HG03378 (cell line): ENCODE results near the gene TMEM30A.
A peak's percentile ranks its signal among the peaks of the same experiment; 100 is the strongest.

Experiments
- ATAC-seq: cut with Tn5 transposase; IDR thresholded peaks from one replicate; pipeline ENCODE4 v1.9.1; 2021; ENCODE audit warnings: mild to moderate bottlenecking, moderate library complexity; ENCODE audit not compliant: unreplicated experiment

The TMEM30A gene

DNA sequence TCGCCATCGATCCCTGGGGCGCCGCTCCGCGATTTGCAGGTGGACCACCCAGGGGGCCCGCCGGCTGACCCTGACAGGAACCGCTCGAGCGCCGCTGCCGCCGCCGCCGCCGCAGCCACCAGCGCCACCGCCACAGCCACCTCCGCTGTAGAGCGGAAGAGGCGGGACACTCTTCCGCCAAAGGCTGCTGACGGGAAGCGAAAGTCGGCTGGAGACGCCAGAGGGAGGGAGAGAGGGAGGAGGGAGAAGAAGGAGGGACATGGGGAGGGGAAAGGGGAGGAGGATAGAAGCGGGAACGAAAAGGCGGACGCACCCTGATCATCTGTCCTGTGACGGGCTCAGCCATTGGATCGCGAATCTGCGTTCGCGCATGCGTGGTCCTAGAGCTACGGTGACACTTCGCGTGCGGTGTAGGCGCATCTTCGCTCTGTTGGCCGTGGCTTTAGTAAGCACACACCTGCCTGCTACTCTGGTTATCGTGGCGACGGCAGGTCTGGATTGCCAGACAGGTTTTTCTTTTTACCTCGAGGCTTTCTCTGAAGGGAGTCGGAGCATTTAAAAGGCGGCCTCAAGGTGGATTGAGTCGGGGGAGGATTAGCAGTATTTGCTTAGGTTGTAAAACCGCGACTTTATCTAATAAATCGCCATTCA is at the start of gene TMEM30A:
Gene TMEM30A, minus strand, starts transcription at position 161 of the 651 bp plus-strand sequence. Its CDS starts 154 bp downstream, at position 7.
- peak; percentile 86 for ATAC-seq

DNA sequence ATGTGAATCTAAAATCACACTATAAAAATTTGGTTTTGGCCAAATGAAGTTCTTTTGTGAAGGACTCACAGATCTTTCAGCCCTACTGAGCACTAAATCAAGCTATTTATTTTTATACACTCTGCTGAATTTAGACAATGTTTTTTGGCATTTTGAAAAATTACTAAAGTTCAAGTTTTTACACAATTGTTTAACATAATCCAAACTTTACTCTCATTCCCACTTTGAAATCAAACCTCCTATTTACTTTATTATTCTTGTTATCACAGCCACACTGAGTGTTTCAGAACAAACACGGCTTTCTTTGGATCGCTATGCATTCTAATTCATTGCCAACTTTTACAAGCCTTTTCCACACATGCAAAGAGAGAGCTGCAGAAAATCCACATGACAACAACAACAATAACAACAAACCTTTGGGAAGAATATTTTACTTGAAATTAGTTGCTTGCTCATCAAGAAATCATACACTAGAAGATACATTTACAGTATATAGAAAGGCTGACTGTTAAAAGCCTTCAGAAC is 49.1 kb upstream of the TMEM30A start:
- no peak for ATAC-seq

DNA sequence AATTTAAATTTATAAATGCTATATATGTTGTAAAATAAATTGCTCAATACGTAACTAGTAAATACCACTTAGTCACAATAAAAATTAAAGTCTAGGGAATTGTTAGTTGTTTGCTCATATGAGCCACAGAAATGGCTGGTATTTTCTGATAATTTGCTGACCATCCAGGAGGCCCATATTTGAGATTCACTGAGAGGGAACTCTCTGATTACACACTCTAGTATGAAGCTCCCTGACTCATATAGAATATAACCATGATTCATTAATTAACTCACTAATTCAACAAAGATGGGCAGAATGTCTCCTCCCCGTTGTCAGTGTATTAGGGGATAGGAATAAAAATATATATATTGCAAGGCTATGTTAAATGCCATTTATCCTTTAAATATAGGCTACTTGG is 46.6 kb upstream of the TMEM30A start:
- no peak for ATAC-seq

DNA sequence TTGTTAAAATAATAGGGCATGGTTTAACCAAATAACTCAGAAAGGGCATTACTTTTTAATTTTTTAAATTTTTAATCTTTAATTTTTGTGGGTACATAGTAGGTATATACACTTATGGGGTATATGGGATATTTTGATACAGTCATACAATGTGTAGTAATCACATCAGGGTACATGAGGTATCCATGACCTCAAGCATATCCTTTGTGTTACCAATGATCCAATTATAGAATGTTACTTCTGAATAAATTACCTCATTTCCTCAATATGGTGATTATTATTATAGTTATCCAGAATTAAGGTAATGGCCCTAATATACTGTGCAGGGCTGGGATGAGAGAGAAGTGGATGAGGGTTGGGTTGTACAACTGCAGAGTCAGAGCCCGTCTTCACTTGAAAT is 45.1 kb upstream of the TMEM30A start:
- ATAC-seq: no peak

DNA sequence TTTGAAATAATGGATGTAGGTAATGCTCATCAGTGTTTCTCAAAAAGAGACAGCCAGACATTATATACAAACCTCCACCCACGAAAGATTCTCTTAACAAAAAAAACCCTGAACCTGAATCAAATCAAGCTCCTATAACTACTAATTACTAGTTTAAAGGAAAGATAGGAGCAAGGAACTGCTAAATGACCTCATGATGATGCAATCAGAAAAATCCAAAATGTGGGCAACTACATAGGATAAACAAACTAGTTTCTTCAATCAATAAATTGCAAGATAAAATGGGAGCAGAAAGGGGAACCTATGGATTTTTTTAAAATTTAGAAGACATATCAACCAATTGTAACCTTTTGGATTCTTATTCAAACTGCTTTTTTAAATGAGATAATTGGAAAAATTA is 43.2 kb upstream of the TMEM30A start:
- no peak for ATAC-seq

DNA sequence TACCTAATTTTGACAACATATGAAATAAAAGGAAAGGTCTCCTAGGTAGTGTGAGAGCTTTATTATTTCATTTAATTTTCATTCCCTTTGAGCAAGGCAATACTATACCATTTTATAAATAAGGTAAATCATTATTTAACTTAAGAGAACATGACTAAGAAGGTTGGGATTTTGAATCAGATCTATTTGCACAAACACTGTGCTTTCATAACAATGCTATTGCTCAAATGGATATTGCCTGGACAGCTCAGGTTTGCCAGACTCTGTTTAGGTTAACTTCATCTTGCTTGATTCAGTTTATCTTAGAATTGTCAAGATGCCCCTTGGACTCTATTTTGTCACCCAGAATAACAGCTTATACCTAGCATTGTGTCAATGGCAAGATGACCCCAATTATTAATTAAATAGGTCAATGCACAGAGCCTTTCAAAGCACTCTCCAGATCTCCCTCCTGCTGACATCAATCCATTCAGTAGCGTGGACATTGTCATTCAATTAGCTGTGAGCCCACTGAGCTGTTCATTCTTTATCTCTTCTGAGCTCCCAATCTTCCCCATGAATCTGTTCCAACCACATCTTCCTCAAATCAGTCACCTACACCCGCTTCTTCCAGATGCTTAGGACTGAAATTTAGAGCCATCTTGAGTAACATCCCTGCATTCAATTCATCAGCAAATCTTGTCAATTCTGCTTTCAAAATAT is 42.1 kb upstream of the TMEM30A start:
- ATAC-seq: no peak

DNA sequence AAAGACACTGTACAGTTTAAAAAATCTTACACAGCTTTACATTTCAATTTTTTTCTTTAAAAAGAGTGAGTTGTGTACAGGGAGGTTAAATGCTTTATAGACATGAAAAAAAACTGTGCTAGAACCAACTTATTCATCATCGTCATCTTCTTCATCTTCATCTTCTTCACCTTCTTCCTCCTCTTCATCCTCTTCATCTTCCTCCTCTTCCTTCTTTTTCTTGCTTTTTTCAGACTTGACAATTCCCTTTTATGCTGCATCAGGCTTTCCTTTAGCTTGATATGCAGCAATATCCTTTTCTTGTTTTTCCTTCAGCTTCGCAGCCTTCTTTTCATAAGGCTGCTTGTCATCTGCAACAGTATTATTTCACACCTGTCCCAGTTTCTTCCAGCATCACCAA is 34.3 kb upstream of the TMEM30A start:
- ATAC-seq: no peak

DNA sequence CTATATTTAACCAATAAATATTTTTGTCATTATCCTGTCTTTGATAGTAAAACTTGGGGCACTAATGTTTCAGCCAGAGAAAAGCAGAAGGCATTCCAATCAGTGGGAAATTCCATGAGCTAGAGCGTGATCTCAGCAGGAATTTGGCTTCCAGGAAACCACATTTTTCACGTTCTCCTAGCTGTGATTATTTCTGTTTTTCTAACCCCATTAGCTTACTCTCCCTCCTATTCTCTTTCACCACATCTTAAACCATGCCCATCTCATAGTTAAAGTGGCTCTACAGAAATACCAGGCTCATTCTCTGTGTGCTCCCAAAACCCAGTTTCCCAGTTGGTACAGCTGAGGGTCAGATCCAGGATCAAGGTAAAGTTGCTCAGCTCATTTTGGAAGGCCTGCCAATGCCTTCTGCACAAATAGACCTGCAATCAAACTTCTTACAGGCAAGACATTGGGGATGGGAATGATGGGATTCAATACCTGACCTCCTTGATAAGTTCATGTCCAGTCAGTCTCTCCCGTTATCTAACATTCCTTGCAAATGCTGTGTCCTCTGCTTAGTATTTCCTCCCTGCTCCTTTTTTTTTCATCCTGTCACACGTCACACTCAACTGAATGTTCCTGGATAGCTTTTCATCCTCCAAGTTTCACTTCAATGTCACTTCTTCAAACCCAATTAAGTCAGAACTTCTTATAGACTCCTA is 33.1 kb upstream of the TMEM30A start:
- ATAC-seq: no peak

DNA sequence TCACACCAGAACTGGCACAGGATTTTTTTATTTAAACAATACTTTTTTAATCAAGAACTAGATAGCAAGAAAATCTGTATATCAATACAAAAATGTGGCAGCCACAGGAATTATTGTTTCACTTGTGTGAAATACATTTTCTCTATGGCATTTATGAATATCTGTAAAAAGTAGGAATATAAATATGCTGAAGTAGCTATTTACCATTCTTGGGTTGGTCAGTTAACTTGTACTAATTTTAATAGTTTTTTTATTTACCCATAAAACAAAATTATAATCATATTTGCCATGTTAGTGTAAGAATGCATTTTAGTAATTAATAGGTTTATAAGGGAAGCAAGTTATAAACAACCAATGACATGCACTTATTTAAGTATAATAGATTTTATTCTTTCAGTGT is 31.4 kb upstream of the TMEM30A start:
- ATAC-seq: no peak

DNA sequence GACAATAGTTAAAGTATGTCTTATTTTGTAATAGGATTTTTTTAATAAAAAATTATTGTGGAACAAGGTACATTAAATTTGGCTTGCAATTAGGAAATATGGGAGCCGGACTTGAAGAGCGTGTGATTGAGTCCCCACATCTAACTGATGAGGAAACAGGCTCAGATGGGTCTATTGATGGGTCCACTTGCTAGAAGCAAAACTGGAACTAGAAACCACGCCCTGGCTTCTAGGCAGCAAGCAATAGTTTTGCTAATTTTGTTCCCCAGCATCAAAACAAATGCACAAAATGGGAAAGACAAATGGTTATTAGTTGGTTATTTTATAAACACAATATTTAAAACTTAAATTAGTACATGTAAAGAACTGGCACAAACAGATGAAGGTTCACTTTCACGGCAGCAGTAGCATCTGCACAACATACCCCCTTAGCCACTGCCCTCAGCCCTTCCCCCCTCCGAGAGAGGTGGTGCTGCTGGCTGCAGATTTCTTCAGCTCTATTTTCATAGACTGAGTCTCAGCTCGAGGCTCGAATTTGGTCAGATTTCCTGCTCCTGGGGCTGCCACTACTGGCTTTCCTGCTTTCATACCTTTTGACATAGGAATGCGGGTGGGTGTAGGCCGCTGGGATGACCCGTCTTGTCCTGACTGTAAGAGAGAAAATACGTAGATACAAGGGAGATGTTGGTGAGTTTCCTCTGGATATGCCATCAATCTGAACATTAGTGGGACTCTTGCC is 23.8 kb upstream of the TMEM30A start:
- no peak for ATAC-seq

DNA sequence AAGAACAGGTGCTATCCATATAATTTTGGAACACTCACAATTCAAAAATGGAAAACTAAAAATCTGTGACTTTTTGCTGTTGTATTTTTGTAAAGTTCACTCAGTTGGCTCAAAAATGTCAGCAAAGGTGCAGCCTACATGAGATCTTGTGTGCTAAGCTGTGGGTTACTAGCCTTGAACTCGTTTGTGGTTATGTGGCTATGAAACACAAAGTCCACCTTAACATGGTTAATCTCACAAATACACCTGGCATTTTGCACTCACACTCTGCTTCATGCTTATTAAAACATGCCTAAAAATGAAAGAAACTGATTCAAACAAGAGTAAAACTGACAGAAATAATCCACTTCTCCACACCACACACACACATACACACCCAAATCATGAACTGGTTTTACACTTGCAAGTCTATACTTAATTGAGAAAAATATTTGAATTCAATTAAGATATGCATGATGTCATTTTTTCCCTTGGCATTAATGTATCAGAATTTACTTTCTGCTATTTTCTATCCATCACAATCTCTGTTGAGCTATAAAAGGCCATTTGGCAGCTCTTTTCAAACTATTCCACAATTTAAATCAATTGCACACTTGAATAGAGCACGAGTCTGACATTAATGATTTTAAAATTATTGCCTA is 22.9 kb upstream of the TMEM30A start:
- ATAC-seq: no peak

DNA sequence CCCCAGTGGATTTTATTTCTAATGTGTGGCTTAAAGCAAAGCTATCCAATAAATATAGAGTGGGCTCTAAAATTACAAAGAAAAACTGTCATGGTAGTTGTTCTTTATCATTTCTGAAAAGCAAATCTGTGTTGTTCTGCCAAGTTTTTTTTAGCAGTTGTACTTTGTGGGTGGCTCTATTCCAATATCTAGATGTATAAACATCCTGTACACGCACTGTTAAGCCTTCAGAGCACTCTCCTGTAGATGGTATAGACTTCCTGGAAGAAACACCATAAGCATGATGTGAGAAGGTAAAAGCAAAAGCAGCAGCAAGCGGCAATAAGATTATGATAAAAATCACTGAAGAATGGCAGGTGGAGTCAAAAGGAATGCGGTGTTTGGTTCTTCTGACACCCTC is 21.5 kb upstream of the TMEM30A start:
- ATAC-seq: no peak

DNA sequence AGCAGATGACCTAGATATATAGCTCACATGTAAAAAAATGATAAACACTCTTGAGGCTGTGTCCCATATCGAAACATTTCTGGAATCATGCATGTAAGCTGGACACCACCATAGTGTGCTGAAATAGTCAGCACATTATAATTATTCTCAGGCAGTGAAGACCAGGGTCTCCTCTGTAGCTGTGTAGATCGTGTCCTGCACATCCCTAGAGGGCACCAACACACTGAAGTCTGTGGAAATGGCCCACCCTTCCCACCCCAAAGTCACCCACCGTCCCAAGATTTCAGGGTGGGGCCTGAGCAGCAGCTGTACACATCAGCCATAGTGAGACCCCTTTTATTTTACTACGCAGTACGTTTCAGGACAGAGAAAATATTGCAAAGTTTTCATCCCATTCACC is 21.0 kb upstream of the TMEM30A start:
- no peak for ATAC-seq

DNA sequence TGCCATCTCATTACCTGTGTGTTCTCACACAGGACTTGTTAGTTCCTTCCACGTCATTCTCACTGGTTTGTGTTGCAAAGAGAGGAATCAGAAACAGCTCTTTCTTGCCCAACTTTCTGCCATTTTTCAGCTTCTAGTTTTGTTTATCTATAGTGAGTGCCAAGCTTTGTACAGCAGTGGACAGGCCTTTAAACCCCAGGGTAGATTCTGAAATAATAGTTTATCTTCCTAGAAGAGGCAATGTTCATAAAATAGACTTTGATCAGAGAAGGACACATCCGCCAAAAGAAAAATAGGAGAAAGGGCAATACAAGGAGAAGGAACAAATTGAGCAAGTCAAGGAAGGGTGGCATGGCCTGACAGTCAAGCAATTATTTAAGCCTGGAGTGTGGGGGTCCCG is 17.7 kb upstream of the TMEM30A start:
- no peak for ATAC-seq

DNA sequence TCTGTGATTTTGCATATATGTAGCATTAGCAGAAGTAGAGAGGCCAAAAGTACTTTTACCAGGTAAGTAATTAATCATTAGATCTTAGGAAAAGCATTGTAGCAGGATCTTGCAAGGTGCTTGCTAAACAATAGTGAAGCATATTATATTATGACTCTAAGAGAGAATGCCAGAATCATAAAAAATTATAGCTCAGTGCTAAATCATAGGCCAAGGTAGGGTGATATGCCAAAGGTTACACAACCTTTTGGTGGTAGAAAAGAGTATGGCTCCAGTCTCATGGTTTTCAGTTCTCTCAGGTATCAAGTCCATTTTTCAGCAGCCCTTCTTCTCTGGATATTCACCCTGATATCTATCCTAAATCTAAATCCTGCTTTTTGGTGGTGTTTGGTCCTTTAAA is 16.9 kb upstream of the TMEM30A start:
- no peak for ATAC-seq

DNA sequence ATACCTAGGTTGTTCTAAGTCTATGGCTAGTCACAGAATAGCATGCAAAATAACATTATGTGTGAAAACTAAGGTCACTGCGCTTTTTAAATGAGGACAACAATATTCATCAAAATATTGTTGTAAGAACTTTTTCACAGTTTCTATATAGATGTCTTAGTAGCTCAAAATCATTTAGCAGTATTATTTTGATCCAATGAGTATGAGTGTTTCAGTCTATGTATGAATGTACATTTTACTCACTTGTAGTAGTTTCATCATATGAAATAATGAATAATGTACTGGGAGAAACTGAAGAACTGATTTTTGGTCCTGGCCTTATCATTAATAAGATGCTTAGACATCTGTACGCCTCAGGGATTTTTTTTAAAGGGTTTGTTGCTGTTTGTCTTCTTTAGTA is 16.5 kb upstream of the TMEM30A start:
- no peak for ATAC-seq

DNA sequence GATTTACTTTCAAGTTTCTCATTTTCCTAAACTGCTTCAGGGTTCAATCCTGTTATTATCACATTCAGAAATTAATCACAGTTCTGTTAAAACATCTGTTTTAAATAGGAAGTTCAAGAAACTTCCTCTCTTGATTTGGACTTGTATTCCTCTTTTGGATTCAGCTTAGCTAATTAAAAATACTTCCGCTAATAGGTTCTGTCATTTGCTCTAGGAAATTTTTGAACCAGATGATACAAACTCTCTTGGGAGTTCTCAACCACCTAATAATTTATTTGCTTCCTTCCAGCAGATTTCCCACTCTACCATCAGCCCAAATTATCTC is 15.9 kb upstream of the TMEM30A start:
- ATAC-seq: no peak

DNA sequence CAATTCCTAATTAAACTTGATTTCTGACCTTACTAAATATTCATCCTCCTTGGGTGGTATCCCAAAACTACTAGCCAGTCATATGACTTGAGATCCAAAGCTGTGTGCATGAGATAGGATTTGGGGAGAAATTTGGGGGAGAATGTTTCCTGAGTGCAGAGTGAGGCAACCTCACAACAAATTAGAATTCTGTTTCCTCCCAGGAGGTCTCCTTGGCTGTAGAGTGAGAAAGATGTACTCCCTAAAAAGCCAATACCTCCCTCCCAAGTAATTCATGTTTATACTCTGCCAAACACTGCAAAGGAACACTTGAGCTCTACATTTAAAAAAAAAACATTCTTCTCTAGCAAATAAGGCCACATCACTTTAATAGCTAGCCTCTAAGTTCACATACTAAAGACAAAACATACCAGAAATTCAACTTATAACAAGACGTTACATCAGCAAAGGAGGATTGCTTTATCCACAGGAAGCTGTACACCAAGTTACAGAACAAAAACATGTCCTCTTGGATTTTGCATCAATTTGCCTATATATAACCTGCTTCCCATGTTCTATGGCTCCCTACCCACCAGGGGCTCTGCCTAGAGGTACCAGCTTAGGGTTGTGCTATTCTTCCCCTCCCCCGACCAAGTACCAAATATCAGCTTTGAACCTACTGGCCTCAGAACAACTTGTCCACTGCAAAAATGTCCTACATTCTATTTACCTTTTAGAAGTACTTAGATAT is 15.4 kb upstream of the TMEM30A start:
- no peak for ATAC-seq

DNA sequence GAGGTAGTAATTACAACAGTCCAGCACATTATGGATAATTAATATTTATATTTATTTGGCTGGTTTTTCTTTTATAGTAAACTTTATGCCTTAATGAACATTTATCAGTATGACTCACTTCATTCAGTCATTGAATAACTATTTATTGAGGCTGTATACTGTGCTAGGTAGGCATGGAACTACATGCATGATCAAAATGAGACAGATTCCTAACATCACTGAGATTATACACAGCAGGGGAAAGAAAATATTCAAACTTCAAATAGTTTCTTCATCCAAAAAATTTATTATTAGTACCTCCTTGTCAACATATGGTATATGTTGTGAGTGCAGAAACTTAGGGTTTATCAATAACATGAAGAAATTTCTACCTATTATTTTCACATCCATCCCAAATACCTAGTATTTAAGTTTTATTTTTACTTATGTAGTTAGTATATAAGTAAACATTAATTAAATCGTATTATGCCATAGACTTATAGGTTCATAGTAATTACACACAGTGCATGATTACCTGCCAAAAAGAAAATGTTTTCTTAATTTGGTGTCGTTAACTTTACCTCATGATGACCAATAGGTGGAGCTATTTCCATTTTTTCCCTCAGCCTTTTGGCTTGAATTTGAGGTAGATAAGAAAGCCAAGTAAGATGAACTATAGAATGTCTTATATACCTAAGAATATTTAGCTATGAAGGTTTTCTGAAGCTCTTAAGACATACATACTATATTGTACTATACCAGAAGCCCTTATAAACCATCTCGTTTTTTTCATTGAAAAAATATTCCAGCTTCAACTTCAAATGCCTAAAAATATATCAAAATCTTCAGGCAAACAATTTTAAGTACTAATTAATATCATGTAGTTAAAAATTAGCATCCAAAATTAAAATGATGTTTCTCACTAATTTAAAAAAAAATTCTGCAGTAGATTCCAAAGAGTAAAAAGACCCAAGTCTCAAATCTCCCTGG is 12.5 kb upstream of the TMEM30A start:
- ATAC-seq: peak; percentile 79
